ENCODE data around the gene PNPLA3.
"Not testable (repeated sequence)": the region's sequence is repeated elsewhere in the genome, so short reads cannot be mapped to it uniquely, and the experiment has no call there.

PNPLA3 gene

GRCh38 chr22:43890901-43891331 lies 32.7 kb upstream of the PNPLA3 start:
- DNase-seq = no peak

- no peak for DNase-seq
Observed at GRCh38 chr22:43891360-43892182, 32.0 kb upstream of the PNPLA3 start, which contains the start of gene PNPLA5. PNPLA5 (minus strand) TSS chr22:43892013; CDS start chr22:43891880, 133 bp downstream.

GRCh38 chr22:43892183-43892894 lies 31.3 kb upstream of the PNPLA3 start:
- DNase-seq = no peak

- no peak for DNase-seq
Observed at GRCh38 chr22:43893266-43893665, 30.3 kb upstream of the PNPLA3 start.

- DNase-seq = no peak
Observed at GRCh38 chr22:43894122-43894521, 29.5 kb upstream of the PNPLA3 start.

- no peak for DNase-seq
Observed at GRCh38 chr22:43895986-43896645, 27.5 kb upstream of the PNPLA3 start.

- peak; percentile 37 for DNase-seq
Observed at GRCh38 chr22:43897751-43898261, 25.8 kb upstream of the PNPLA3 start.

- no peak for DNase-seq
Observed at GRCh38 chr22:43900206-43900605, 23.4 kb upstream of the PNPLA3 start.

- DNase-seq = peak; percentile 87
Observed at GRCh38 chr22:43901976-43902643, 21.5 kb upstream of the PNPLA3 start.

GRCh38 chr22:43903033-43903432 lies 20.6 kb upstream of the PNPLA3 start:
- DNase-seq = not testable (repeated sequence)

GRCh38 chr22:43904412-43904811 lies 19.2 kb upstream of the PNPLA3 start:
- not testable (repeated sequence) for DNase-seq

GRCh38 chr22:43905681-43906080 lies 17.9 kb upstream of the PNPLA3 start:
- DNase-seq = no peak

GRCh38 chr22:43909708-43910107 lies 13.9 kb upstream of the PNPLA3 start:
- DNase-seq = no peak

GRCh38 chr22:43910178-43910695 lies 13.4 kb upstream of the PNPLA3 start:
- DNase-seq = no peak

- DNase-seq = no peak
Observed at GRCh38 chr22:43911351-43911750, 12.3 kb upstream of the PNPLA3 start.

GRCh38 chr22:43917521-43917920 lies 6.1 kb upstream of the PNPLA3 start:
- DNase-seq = no peak

- peak; percentile 38 for DNase-seq
Observed at GRCh38 chr22:43919106-43919973, 4.3 kb upstream of the PNPLA3 start.

GRCh38 chr22:43921370-43921769 lies 2.2 kb upstream of the PNPLA3 start:
- DNase-seq = peak; percentile 69

- DNase-seq = no peak
Observed at GRCh38 chr22:43922123-43922522, 1.5 kb upstream of the PNPLA3 start.

- no peak for DNase-seq
Observed at GRCh38 chr22:43923191-43923590, 414 bp upstream of the PNPLA3 start.

GRCh38 chr22:43924877-43925276 lies 1.3 kb downstream of the PNPLA3 start:
- no peak for DNase-seq

Measured in fibroblast of skin of abdomen (primary cell).